GM12878 (cell line): ENCODE measurements around the gene GNGT2. TPM values are rescaled to one million over a fixed set of nuclear protein-coding genes. Genes with fewer than 3 reads are reported as not detected.

Experiments used
- ATAC-seq: fragments of 200-7000 bp; cut with Tn5 transposase; 3 replicates; pipeline ENCODE4 v1.9.1; 2020; ENCODE audit warnings: mild to moderate bottlenecking, moderate library complexity
- BruUV-seq: library from RNA; stranded (reverse); fragments of 400-500 nt; replicated peaks from 2 replicates; lab custom pipeline; 2021; lab: Mats Ljungman, UMichigan
- CTCF ChIA-PET: fragments of 300-600 bp; sonication (Branson Sonifier 250); formaldehyde crosslinking; extraction: SDS; loops from one replicate; lab custom pipeline; 2021; ENCODE audit warnings: inconsistent platforms; lab: Yijun Ruan, JAX
- POLR2A ChIA-PET: fragments of 350-600 bp; formaldehyde crosslinking; extraction: SDS; loops from one replicate; lab custom pipeline; 2021; ENCODE audit warnings: inconsistent platforms; lab: Charles Lee
- RAD21 ChIA-PET: fragments of 300-600 bp; sonication (Branson Sonifier 250); formaldehyde crosslinking; loops from one replicate; lab custom pipeline; 2023; ENCODE audit warnings: antibody characterized with exemption; ENCODE audit not compliant: unreplicated experiment; lab: Charles Lee
- SMC1A ChIA-PET: fragments of 300-600 bp; sonication (Branson Sonifier 250); formaldehyde crosslinking; loops from one replicate; lab custom pipeline; 2023; ENCODE audit not compliant: unreplicated experiment, uncharacterized antibody; lab: Charles Lee
- DNase-seq: peaks from one replicate; pipeline ENCODE4 v3.0.0-alpha.2; 2011; ENCODE audit warnings: low read depth, low spot score
- FAIRE-seq: peaks from 3 replicates; lab custom pipeline; 2011; peaks lifted over from hg19 to GRCh38; lab: Jason Lieb, UNC
- H2AFZ ChIP-seq: 2 replicates; pipeline ENCODE4 v1.6.0; 2011; ENCODE audit warnings: low read depth, low read length, control low read depth; ENCODE audit not compliant: control insufficient read depth
- H3K27ac ChIP-seq: 2 replicates; pipeline ENCODE4 v1.5.1; 2011; ENCODE audit warnings: control low read depth; ENCODE audit not compliant: control insufficient read depth, insufficient read depth
- H3K27me3 ChIP-seq, 2 experiments: replicated peaks in 1 of 2; 2 replicates each; pipeline versions ENCODE4 v1.6.0 to v1.6.1; 2011; ENCODE audit warnings: low read length in 1 of 2; ENCODE audit not compliant: control insufficient read depth in 2 of 2, insufficient read depth in 2 of 2
- H3K36me3 ChIP-seq, 2 experiments: 2 replicates each; pipeline ENCODE4 v1.5.1; 2011; ENCODE audit warnings: low read length in 1 of 2; ENCODE audit not compliant: control insufficient read depth in 2 of 2, insufficient read depth in 2 of 2
- H3K4me1 ChIP-seq: 2 replicates; pipeline ENCODE4 v1.6.1; 2011; ENCODE audit warnings: mild to moderate bottlenecking, low read length, moderate library complexity, mixed read lengths; ENCODE audit not compliant: control insufficient read depth, insufficient read depth
- H3K4me2 ChIP-seq: 2 replicates; pipeline ENCODE4 v1.6.0; 2011; ENCODE audit warnings: control low read depth; ENCODE audit not compliant: control insufficient read depth, insufficient read depth
- H3K4me3 ChIP-seq: fragments of 200-600 bp; sonication (generic); 2 replicates; pipeline ENCODE4 v1.5.1; 2016
- H3K79me2 ChIP-seq: 2 replicates; pipeline ENCODE4 v1.6.0; 2011; ENCODE audit warnings: low read length; ENCODE audit not compliant: control insufficient read depth, insufficient read depth
- H3K9ac ChIP-seq: 2 replicates; pipeline ENCODE4 v1.8.0; 2011; ENCODE audit warnings: low read length, control low read depth, mixed read lengths; ENCODE audit not compliant: control insufficient read depth, insufficient read depth
- H3K9me3 ChIP-seq: replicated peaks from 3 replicates; pipeline ENCODE4 v1.5.1; 2011; ENCODE audit warnings: mild to moderate bottlenecking, low read length; ENCODE audit not compliant: control insufficient read depth, insufficient read depth
- H4K20me1 ChIP-seq: 2 replicates; pipeline ENCODE4 v1.6.0; 2011; ENCODE audit not compliant: control insufficient read depth, insufficient read depth
- BMI1 ChIP-seq: fragments of 450-650 bp; IDR thresholded peaks from 2 replicates; pipeline ENCODE4 v1.6.1; 2016; ENCODE audit warnings: mild to moderate bottlenecking, moderate library complexity, borderline replicate concordance
- ETV6 ChIP-seq, 2 experiments: fragments of 450-650 bp in 1 of 2; IDR thresholded peaks in 1 of 2; conservative IDR thresholded peaks in 1 of 2; 2 replicates each; pipeline ENCODE4 v1.6.1; 2014; ENCODE audit warnings: antibody characterized with exemption in 1 of 2, borderline replicate concordance in 1 of 2, low read depth in 1 of 2, mild to moderate bottlenecking in 1 of 2, moderate library complexity in 1 of 2
- FOXM1 ChIP-seq: IDR thresholded peaks from 2 replicates; pipeline ENCODE4 v1.6.1; 2012; ENCODE audit warnings: low read depth, mild to moderate bottlenecking, inconsistent platforms, low read length, moderate library complexity
- HDAC2 ChIP-seq: fragments of 200-600 bp; sonication (generic); IDR thresholded peaks from 2 replicates; pipeline ENCODE4 v1.6.1; 2017
- SMAD5 ChIP-seq: IDR thresholded peaks from 2 replicates; pipeline ENCODE4 v1.6.1; 2016; ENCODE audit warnings: antibody characterized with exemption, low read depth
- STAT3 ChIP-seq: IDR thresholded peaks from 2 replicates; pipeline ENCODE4 v1.6.1; 2011; ENCODE audit warnings: low read depth, low read length, improper control_type of control experiment
- WGBS: methylation state at CpG from one replicate; pipeline ENCODE4 v1.1.6; 2016; ENCODE audit warnings: low lambda C conversion rate; ENCODE audit not compliant: insufficient replicate concordance, insufficient coverage; ENCODE audit errors: missing lambda C conversion rate; 5-methylcytosine and 5-hydroxymethylcytosine counted together
- in situ Hi-C: fragments of 300-500 bp; cut with MboI; formaldehyde crosslinking; loops from 9 replicates; pipeline ENCODE4 v1.14.3; 2018; ENCODE audit warnings: mixed read lengths
- intact Hi-C: fragments of 100-400 bp; cut with micrococcal nuclease; formaldehyde crosslinking; loops from one replicate; pipeline ENCODE4 v1.14.2; 2022; ENCODE audit not compliant: unreplicated experiment
- polyA plus RNA-seq, 11 experiments: library from polyadenylated mRNA; depleted of rRNA in 4 of 11; unstranded in 6 of 11; stranded (reverse) in 5 of 11; fragments of >200 nt; fragmentation: Nextera tagmentation in 4 of 11; fragmentation: Illumina TruSeq in 1 of 11; extraction: Ambion mirVana in 4 of 11; extraction: Trizol in 1 of 11; gene quantifications; 1 replicate in 1 of 11; 2 replicates in 10 of 11; pipeline versions ENCODE4 v1.2.1 to v1.2.3, GENCODE V29; 2011 to 2016; ENCODE audit warnings: inconsistent platforms in 2 of 11, missing spikeins in 2 of 11, low read depth in 1 of 11
- total RNA-seq, 4 experiments: library from RNA; depleted of rRNA in 3 of 4; stranded (reverse); fragments of >200 nt in 3 of 4; fragmentation: Illumina TruSeq in 1 of 4; extraction: Trizol in 1 of 4; gene quantifications; 2 replicates each; pipeline versions ENCODE4 v1.2.1 to v1.2.3, GENCODE V29; 2013 to 2021
- TF ChIP-seq, protein P1 (sequence below): IDR thresholded peaks from 2 replicates; pipeline ENCODE4 v1.6.1; 2012; ENCODE audit warnings: low read depth, low read length, improper control_type of control experiment

The GNGT2 gene
- total and polyA plus RNA-seq, 10 of the 15 experiments (the other 5 are each of a cell fraction or from before 2014, with no cell fraction given), result 15.3 to 60.4 (median 32.0) TPM

DNA sequence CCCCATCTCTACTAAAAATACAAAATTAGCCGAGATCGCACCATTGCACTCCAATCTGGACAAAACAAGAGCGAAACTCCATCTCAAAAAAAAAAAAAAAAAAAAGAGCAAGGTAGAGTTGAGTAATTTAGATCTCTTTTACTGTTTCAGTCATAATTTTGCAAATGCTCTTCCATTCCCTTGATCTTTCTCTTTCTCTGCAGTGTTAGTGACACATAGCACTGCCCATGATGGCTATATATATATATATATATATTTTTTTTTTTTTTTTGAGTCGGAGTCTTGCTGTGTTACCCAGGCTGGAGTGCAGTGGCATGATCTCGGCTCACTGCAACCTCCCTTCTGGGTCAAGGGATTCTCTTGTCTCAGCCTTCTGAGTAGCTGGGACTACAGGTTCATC lies 32.4 kb upstream of the GNGT2 start:
- no peak overlapping the region for H2AFZ ChIP-seq
- WGBS, result 26% methylated on average over 2 of the region's 5 CpGs
- BruUV-seq, result no TSS peak
- ChIA-PET RAD21 (no interaction called here), SMC1A (no interaction called here), CTCF (interaction anchor here (0.6 to 2.5 kb wide), 2 partner anchors 15 to 49 kb away, joined by 3 to 7 read pairs; no protein-coding TSS in a partner anchor), POLR2A (interaction anchor here (0.6 kb wide), 1 partner anchor 16 kb away, joined by 3 read pairs; no protein-coding TSS in a partner anchor)
- H3K4me1 ChIP-seq, result no peaks in the 10 kb centered on the region
- ATAC-seq (no peak), DNase-seq (no peak), FAIRE-seq (no peak)
- intact Hi-C loops, result no loop called here
- H3K4me3 ChIP-seq, result no peak overlapping the region
- H3K9me3 ChIP-seq, result no peaks in the 10 kb centered on the region
- no peak overlapping the region for H3K4me2 ChIP-seq
- peaks cover 0 to 2% of the 10 kb centered on the region in 2 experiments; a peak in 1 of 4 replicates for H3K27me3 ChIP-seq
- in situ Hi-C loops, result no loop called here
- H3K27ac ChIP-seq, result no peak overlapping the region
- no peaks in the 10 kb centered on the region for H3K36me3 ChIP-seq
- TF ChIP-seq FOXM1 (no peak), SMAD5 (no peak), STAT3 (no peak), HDAC2 (no peak), ETV6 (conservative IDR thresholded peaks at IDR 0.05 in 1 of 2, IDR thresholded peaks at IDR 0.05 in 1 of 2; ENCODE audit: borderline replicate concordance in 1 of 2, low read depth in 1 of 2) (no peak), BMI1 (no peak)
- TF ChIP-seq, protein P1, sequence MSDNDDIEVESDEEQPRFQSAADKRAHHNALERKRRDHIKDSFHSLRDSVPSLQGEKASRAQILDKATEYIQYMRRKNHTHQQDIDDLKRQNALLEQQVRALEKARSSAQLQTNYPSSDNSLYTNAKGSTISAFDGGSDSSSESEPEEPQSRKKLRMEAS, result no peak
- H3K9ac ChIP-seq, result no peak overlapping the region
- H3K79me2 ChIP-seq, result no peaks in the 10 kb centered on the region
- H4K20me1 ChIP-seq, result no peaks in the 10 kb centered on the region
